NCI-H2196 treated with DMSO at 0.1 percent for 48 hours (cell line): Measurements from ENCODE around the gene SUV39H2.
"Not testable (repeated sequence)": the region's sequence is repeated elsewhere in the genome, so short reads cannot be mapped to it uniquely, and the experiment has no call there.

Experiments used
- DNase-seq: peaks from one replicate; lab custom pipeline; 2025; ENCODE audit not compliant: unreplicated experiment; lab: John Stamatoyannopoulos, UW

Gene SUV39H2

DNA sequence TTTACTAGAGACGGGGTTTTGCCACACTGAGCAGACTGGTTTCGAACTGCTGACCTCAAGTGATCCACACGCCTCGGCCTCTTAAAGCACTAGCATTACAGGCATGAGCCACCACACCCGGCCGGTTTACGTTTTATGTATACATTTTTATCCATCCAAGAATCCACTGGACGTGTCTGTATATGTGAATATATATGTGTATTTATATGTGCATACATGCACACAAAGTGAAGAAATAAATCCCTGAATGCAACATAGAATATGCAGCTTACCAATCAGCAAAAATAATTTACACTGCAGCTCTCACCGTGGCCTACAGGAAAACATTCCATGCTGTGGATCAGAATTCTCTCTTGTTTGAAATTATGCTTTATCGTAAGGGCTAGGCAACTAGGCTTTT is 51.9 kb downstream of the SUV39H2 start:
- no peak for DNase-seq

GRCh38 chr10:14936584-14936983 is 57.9 kb downstream of the SUV39H2 start:
- DNase-seq: no peak

- not testable (repeated sequence) for DNase-seq
Measured at GRCh38 chr10:14938971-14939370, 60.3 kb downstream of the SUV39H2 start.

GRCh38 chr10:14942147-14942949 is 63.7 kb downstream of the SUV39H2 start:
- DNase-seq: not testable (repeated sequence)

DNA sequence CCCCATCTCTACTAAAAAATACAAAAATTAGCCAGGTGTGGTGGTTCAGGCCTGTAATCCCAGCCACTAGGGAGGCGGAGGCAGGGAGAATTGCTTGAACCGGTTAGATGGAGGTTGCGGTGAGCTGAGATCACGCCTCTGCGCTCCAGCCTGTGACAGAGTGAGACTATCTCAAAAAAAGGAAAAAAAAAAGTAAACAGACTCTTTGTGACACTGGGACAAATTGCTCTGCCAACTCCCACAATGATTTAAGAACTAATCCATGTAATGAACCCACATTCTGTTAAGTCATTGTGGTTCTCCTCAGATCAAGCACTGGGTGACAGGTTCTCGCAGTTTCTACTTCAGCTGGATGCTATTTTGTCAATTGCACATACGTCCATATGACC is 64.3 kb downstream of the SUV39H2 start:
- not testable (repeated sequence) for DNase-seq

DNA sequence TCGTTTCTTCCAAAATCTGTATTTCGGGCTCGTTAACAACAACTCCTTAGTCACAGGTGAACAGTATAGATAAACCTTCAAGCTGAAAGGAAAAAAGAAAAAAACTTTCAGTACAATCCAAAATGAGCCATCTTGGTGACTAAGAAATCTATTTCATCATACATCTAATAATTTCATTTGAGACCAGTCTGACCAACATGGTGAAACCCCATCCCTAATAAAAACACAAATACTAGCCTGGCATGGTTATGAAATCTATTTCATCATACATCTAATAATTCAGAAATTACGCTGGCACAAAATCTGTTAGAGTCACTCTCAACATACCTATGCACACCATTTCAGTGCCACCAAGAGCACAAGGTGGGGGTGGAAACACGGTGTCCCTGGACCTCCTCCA is 66.4 kb downstream of the SUV39H2 start:
- DNase-seq: no peak

DNA sequence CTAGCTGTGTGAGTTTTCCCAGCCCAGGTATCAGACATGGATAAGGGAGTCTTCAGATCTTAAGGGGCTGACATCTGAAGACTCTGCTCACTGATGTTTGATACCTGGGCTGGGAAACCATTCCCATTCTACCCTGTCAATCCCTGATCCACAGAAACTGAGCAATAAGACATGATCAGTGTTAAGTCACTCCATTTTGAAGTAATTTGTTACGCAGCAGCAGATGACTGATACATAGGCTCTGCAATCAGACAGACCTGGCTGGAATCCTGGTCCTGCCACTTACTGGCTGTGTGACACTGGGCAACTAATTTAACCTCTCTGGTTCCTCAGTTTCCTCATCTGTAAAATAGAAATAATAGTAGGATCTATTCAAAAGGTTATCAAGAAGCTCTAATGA is 68.6 kb downstream of the SUV39H2 start:
- DNase-seq: no peak

DNA sequence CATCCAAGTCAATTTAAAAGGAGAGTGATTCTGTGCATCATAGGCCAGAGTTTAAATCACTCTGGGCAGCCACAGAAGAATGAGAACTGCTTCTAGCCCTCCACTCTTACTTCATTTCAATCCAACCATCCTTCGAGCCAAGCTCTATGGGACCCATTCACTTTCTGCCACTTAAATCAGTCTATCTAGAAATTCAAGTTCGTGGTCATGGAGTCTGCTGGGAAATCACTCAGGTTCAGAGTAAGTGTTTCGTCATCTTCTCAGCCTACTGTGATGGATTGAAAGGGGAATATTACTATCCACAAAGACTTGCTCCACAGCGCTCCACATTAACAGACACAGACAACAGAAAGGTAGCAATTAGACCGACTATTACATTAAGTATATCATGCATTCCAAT is 70.6 kb downstream of the SUV39H2 start:
- DNase-seq: no peak

- DNase-seq: no peak
Measured at GRCh38 chr10:14952851-14953423, 74.3 kb downstream of the SUV39H2 start.

GRCh38 chr10:14953424-14954000 is 74.8 kb downstream of the SUV39H2 start:
- no peak for DNase-seq
